Keratinocyte (primary cell): ENCODE measurements around the gene OMD. TPM values are rescaled to one million over a fixed set of nuclear protein-coding genes. Genes with fewer than 3 reads are reported as not detected.

Source experiments
- DNase-seq: peaks from one replicate; pipeline ENCODE4 v3.0.0-alpha.2; 2011; ENCODE audit warnings: low read depth, missing footprints, low spot score
- FAIRE-seq: peaks from 2 replicates; lab custom pipeline; 2011; peaks lifted over from hg19 to GRCh38; lab: Jason Lieb, UNC
- H2AFZ ChIP-seq: 2 replicates; pipeline ENCODE4 v1.6.0; 2012; ENCODE audit warnings: low read length, control low read depth, inconsistent platforms; ENCODE audit not compliant: control insufficient read depth
- H3K27ac ChIP-seq: 2 replicates; pipeline ENCODE4 v1.5.1; 2011; ENCODE audit warnings: low read length; ENCODE audit not compliant: control insufficient read depth, insufficient read depth
- H3K27me3 ChIP-seq: 3 replicates; pipeline ENCODE4 v1.6.0; 2011; ENCODE audit warnings: low read length; ENCODE audit not compliant: control insufficient read depth, insufficient read depth; ENCODE audit errors: extremely low read depth
- H3K36me3 ChIP-seq, 2 experiments: 2 replicates in 1 of 2; 3 replicates in 1 of 2; pipeline ENCODE4 v1.5.1; 2011; ENCODE audit warnings: low read length in 2 of 2, mild to moderate bottlenecking in 1 of 2; ENCODE audit not compliant: control insufficient read depth in 2 of 2, insufficient read depth in 2 of 2; ENCODE audit errors: extremely low read depth in 1 of 2
- H3K4me1 ChIP-seq: 3 replicates; pipeline ENCODE4 v1.5.1; 2011; ENCODE audit warnings: low read length; ENCODE audit not compliant: control insufficient read depth, insufficient read depth; ENCODE audit errors: extremely low read depth
- H3K4me2 ChIP-seq: 3 replicates; pipeline ENCODE4 v1.6.0; 2011; ENCODE audit warnings: low read depth, low read length; ENCODE audit not compliant: control insufficient read depth, insufficient read depth; ENCODE audit errors: extremely low read depth
- H3K4me3 ChIP-seq, 3 experiments: fragments of 200-600 bp in 1 of 3; sonication (generic) in 1 of 3; 2 replicates in 2 of 3; 3 replicates in 1 of 3; pipeline ENCODE4 v1.5.1; 2011 to 2016; ENCODE audit warnings: low read length in 3 of 3, mild to moderate bottlenecking in 3 of 3, control low read depth in 2 of 3, inconsistent platforms in 1 of 3, low read depth in 1 of 3, mixed read lengths in 1 of 3, mixed run types in 1 of 3, moderate library complexity in 1 of 3; ENCODE audit not compliant: control insufficient read depth in 2 of 3, insufficient read depth in 2 of 3; ENCODE audit errors: extremely low read depth in 1 of 3
- H3K79me2 ChIP-seq: 2 replicates; pipeline ENCODE4 v1.6.0; 2012; ENCODE audit warnings: low read length; ENCODE audit not compliant: control insufficient read depth, insufficient read depth
- H3K9ac ChIP-seq: 3 replicates; pipeline ENCODE4 v1.6.0; 2011; ENCODE audit warnings: low read length; ENCODE audit not compliant: control insufficient read depth, insufficient read depth; ENCODE audit errors: extremely low read depth
- H3K9me1 ChIP-seq: 3 replicates; pipeline ENCODE4 v1.6.0; 2011; ENCODE audit warnings: low read length; ENCODE audit not compliant: control insufficient read depth, insufficient read depth; ENCODE audit errors: extremely low read depth
- H3K9me3 ChIP-seq: 2 replicates; pipeline ENCODE4 v1.5.1; 2012; ENCODE audit warnings: low read depth, low read length; ENCODE audit not compliant: control insufficient read depth
- H4K20me1 ChIP-seq: 3 replicates; pipeline ENCODE4 v1.6.0; 2011; ENCODE audit warnings: low read length; ENCODE audit not compliant: control insufficient read depth, insufficient read depth; ENCODE audit errors: extremely low read depth
- EZH2 ChIP-seq: IDR thresholded peaks from one replicate; pipeline ENCODE4 v1.6.1; 2012; ENCODE audit warnings: inconsistent platforms, mild to moderate bottlenecking, low read length, moderate library complexity
- dilution Hi-C: fragments of 300-500 bp; cut with MboI; formaldehyde crosslinking; loops from one replicate; pipeline ENCODE4 v1.7.0; 2020; ENCODE audit warnings: low sequenced_read_pairs; ENCODE audit not compliant: extremely low pct_ligation_motif_present
- polyA plus RNA-seq, 5 experiments: library from polyadenylated mRNA; depleted of rRNA in 3 of 5; stranded (reverse) in 3 of 5; stranded (forward) in 1 of 5; unstranded in 1 of 5; fragments of >200 nt; gene quantifications; 1 replicate in 1 of 5; 2 replicates in 3 of 5; 3 replicates in 1 of 5; pipeline versions ENCODE4 v1.2.1 to v1.2.3, GENCODE V29; 2011 to 2012; ENCODE audit warnings: missing spikeins in 2 of 5, low read depth in 1 of 5, low replicate concordance in 1 of 5
- TF ChIP-seq, protein P1 (sequence below), 3 experiments: IDR thresholded peaks in 1 of 3; conservative IDR thresholded peaks in 1 of 3; optimal IDR thresholded peaks in 1 of 3; 2 replicates in 2 of 3; 3 replicates in 1 of 3; pipeline versions ENCODE3 to v1.5.1; 2011; ENCODE audit warnings: low read length in 3 of 3, mild to moderate bottlenecking in 3 of 3, moderate library complexity in 2 of 3, control low read depth in 1 of 3, inconsistent platforms in 1 of 3; ENCODE audit not compliant: insufficient read depth in 2 of 3; ENCODE audit errors: extremely low read depth in 1 of 3

The OMD gene
- polyA plus RNA-seq, 1 donor (not counting 4 experiments of a cell fraction or from before 2014, with no cell fraction given): not detected

DNA sequence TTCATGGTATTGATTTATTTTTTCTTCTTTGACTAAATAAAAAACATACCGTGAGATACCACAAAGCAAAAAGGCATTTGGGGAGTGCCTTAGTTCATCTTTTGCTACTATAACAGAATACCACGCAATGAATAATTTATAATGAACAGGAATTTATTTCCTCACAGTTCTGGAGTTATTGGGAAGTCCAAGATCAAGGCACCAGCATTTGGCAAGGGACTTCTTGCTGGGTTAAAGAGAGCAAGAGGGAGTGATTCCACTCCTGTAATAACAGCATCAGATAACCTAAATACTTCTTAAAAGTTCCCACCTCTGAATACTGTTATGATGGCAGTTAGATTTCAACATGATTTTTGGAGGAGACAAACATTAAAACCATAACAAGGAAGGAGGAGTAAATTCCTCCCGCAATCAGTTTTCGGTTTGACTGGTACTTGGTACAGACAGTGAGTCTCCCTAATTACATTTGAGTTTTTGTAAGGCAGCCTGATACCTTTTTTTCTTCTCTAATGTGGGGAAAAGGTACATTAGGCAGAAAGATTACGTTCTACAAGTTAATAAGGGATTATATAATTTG, 8.8 kb upstream of the OMD start:
- no peak overlapping the region for H3K4me2 ChIP-seq
- H3K9me3 ChIP-seq: no peaks in the 10 kb centered on the region
- H3K9me1 ChIP-seq: no peaks in the 10 kb centered on the region
- dilution Hi-C loops: no loop called here
- no peak overlapping the region for H3K4me3 ChIP-seq
- no peak for DNase-seq
- TF ChIP-seq, protein P1, sequence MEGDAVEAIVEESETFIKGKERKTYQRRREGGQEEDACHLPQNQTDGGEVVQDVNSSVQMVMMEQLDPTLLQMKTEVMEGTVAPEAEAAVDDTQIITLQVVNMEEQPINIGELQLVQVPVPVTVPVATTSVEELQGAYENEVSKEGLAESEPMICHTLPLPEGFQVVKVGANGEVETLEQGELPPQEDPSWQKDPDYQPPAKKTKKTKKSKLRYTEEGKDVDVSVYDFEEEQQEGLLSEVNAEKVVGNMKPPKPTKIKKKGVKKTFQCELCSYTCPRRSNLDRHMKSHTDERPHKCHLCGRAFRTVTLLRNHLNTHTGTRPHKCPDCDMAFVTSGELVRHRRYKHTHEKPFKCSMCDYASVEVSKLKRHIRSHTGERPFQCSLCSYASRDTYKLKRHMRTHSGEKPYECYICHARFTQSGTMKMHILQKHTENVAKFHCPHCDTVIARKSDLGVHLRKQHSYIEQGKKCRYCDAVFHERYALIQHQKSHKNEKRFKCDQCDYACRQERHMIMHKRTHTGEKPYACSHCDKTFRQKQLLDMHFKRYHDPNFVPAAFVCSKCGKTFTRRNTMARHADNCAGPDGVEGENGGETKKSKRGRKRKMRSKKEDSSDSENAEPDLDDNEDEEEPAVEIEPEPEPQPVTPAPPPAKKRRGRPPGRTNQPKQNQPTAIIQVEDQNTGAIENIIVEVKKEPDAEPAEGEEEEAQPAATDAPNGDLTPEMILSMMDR (optimal IDR thresholded peaks at IDR 0.05 in 1 of 3, IDR thresholded peaks at IDR 0.05 in 1 of 3, conservative IDR thresholded peaks at IDR 0.05 in 1 of 3; ENCODE audit: extremely low read depth in 1 of 3, insufficient read depth in 2 of 3, low read length in 3 of 3): no peak
- no peak for TF ChIP-seq EZH2
- H3K27ac ChIP-seq: no peak overlapping the region
- no peaks in the 10 kb centered on the region for H4K20me1 ChIP-seq
- no peak overlapping the region for H3K9ac ChIP-seq
- H2AFZ ChIP-seq: no peak overlapping the region
- H3K79me2 ChIP-seq: no peaks in the 10 kb centered on the region
- H3K27me3 ChIP-seq: no peaks in the 10 kb centered on the region
- no peaks in the 10 kb centered on the region for H3K4me1 ChIP-seq
- FAIRE-seq: no peak
- no peaks in the 10 kb centered on the region for H3K36me3 ChIP-seq

DNA sequence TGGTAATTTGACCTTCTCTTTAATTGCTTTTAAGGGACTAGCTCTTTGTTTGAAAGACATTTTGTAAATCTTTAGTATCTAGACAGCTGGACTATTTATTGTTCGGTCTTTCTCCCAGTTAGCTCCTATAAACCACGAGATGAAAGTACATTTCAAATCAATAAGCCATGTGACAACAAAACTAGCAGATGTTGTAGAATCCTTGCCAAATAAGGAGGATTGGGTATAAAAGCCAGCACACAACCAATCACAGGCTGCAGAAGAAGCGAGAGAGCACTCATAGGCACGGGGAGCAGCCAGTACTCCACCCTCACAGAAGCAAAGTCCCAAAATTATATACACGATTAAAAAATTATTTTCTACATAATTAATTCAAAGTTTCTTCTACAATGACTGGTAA, 8.1 kb upstream of the OMD start:
- FAIRE-seq (no peak), DNase-seq (no peak)
- dilution Hi-C loops: no loop called here
- no peaks in the 10 kb centered on the region for H3K9me3 ChIP-seq
- no peaks in the 10 kb centered on the region for H3K79me2 ChIP-seq
- no peak overlapping the region for H2AFZ ChIP-seq
- H3K4me1 ChIP-seq: no peaks in the 10 kb centered on the region
- H3K36me3 ChIP-seq: no peaks in the 10 kb centered on the region
- H3K4me2 ChIP-seq: no peak overlapping the region
- H3K27me3 ChIP-seq: no peaks in the 10 kb centered on the region
- no peaks in the 10 kb centered on the region for H4K20me1 ChIP-seq
- TF ChIP-seq EZH2: no peak
- TF ChIP-seq, protein P1 (optimal IDR thresholded peaks at IDR 0.05 in 1 of 3, IDR thresholded peaks at IDR 0.05 in 1 of 3, conservative IDR thresholded peaks at IDR 0.05 in 1 of 3; ENCODE audit: extremely low read depth in 1 of 3, insufficient read depth in 2 of 3, low read length in 3 of 3): no peak
- no peak overlapping the region for H3K9ac ChIP-seq
- no peaks in the 10 kb centered on the region for H3K9me1 ChIP-seq
- H3K4me3 ChIP-seq: no peak overlapping the region
- no peak overlapping the region for H3K27ac ChIP-seq
